IPS-18c (cell line): ENCODE results near the gene PI4KA.
"Not testable (repeated sequence)": the region's sequence is repeated elsewhere in the genome, so short reads cannot be mapped to it uniquely, and the experiment has no call there.

Experiments
- H3K4me3 ChIP-seq: 2 replicates; pipeline ENCODE4 v1.7.0; 2013; ENCODE audit warnings: low read depth, mild to moderate bottlenecking, low read length, moderate library complexity; ENCODE audit not compliant: insufficient read depth
- H3K9me3 ChIP-seq: one replicate; pipeline ENCODE4 v1.6.1; 2013; ENCODE audit warnings: mild to moderate bottlenecking, low read length, moderate library complexity; ENCODE audit not compliant: control insufficient read depth, insufficient read depth

Gene PI4KA

DNA sequence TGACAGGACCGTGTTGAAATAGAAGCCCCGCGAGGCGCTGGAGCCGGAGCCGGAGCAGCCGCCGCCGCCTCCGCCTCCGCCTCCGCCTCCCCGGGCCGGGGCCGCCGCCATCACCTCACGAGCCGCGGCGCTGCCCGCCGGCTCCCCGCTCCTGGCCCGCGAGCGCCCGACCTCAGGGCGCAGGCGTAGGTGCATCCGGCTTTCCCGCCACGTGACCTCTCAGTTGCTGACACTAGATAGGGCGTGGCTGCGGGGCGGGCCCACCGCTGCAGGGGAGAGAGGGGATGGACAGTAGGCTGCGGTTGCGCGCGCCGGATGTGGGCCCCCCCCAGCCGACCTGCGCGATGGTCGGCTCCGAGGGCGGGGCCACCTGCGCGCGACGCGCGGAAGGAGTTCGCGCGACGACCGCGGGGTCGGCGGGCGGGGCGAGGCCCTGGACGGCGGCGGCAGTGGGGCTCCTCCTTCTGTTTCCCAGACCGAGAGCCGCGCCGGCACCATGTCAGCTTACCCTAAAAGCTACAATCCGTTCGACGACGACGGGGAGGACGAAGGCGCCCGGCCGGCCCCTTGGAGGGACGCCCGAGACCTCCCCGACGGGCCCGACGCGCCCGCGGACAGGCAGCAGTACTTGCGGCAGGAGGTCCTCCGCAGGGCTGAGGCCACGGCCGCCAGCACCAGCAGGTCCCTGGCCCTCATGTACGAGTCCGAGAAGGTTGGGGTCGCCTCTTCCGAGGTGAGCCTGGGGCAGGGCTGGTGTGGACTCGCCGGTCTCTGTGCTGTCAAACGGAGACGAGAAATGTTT, at the start of gene PI4KA, which contains the start of gene SNAP29:
Gene PI4KA, minus strand, starts transcription at position 197 of the 802 bp plus-strand sequence. Its CDS starts 86 bp downstream, at position 111.
Gene SNAP29, plus strand, starts transcription at position 393 of the 802 bp plus-strand sequence. Its CDS starts 104 bp downstream, at position 497.
- Histone ChIP-seq H3K4me3 (peak within 1 kb of the TSS; percentile 91), H3K9me3 (no peaks in the 10 kb centered on the region)

DNA sequence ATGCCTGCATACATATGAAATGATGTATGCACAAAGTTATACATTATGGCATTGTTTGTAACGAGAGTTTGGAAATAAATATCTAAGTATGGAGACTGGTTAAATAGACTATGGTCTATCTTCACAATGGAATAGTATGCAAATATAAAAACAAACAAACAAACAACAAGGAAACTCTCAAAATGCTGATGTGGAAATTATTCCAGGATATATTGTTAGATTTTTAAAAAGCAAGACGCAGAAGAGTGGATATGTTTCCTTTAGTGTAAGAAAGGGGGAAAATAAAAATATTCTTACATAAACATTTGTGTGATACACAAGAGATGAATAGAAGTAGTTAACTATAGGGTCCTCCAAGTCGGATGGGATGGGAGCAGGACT, 47.8 kb upstream of the PI4KA start:
- no peaks in the 10 kb centered on the region for H3K9me3 ChIP-seq
- no peak overlapping the region for H3K4me3 ChIP-seq

DNA sequence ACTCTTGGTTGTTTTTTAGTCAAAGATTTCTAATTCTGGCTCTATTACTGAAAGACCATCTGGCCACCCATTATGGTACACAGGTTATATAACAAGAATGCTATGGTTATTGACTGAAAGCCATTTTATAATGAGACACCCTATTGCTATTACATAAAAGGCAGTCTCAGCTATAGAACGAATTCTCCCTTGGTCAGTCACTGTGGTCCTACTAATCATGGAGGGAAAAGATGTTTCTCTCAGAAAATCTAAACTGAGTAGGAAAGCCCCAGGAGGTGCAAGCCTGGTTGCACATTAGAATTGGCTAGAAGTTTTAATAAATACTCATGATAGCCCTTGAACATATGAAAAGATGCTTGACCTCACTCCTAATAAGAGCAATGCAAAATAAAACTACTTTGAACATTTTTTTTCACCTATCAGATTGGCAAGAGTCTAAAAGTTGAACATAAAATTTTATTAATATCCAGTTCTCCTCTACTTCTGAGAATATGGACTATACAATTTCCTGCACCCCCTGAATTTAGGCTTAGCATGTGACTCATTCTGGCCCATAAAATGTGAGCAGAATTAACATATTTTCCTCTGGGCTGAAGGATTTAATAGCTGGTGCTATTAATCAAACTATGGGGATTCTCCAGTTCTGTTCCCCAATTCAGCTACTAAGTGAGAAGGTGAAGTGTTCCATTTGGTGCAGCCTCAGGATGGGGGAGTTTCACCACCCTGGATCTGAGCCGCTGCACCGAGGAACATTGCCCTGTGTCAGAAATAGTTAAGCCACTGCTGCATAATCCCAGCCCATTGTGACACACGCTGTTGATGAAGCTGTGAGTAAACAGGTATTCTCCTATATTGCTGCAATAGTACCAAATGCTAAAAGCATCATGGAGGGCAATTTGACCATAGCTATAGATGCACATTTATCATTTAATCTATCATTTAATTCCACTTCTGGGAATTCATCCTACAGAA, 47.1 kb upstream of the PI4KA start:
- Histone ChIP-seq H3K4me3 (no peak overlapping the region), H3K9me3 (no peaks in the 10 kb centered on the region)

- no peaks in the 10 kb centered on the region for H3K9me3 ChIP-seq
Observed at GRCh38 chr22:20904980-20905355, 46.4 kb upstream of the PI4KA start.

DNA sequence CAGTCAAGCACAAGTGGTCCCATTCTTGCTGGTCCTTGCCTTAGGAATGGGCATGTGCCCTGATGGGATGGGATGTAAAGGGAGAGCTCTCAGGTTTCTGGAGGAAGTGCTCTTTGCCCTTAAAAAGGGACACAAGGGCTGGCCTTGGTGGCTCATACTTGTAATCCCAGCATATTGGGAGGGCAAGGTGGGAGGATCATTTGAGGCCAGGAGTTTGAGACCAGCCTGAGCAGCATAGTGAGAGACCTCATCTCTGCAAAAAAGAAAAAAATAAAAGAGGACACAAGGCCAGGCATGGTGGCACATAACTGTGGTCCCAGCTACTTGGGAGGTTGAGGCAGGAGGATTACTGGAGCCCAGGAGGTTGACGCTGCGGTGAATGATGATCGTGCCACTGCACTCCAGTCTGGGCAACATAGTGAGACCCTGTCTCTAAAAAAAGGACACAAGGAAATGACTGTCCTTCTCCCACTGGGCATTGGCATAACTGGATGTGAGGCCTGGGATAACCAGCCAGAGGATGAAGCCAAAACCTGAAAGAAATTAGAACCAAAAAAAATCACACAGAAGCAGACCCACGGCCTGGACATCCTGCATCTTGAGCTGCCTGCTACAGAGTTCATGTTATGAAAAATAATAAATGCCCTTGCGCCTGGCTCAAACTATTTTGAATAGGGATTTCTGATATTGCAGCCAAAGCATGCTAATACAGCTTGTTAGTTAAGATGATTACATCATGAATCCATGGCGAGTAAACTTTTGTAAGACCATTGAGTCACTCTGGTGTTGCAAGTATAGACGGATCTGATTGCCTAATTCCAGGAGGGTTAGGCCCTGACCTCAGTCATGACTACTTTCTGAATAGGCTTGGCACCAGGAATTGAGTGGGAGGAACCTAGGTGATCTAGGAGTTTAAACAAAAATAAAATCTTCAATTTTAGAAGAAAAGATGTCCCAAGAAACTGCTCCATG, 45.7 kb upstream of the PI4KA start:
- Histone ChIP-seq H3K9me3 (no peaks in the 10 kb centered on the region), H3K4me3 (no peak overlapping the region)

More at GRCh38 chr22:20904980-20905355, 46.4 kb upstream of the PI4KA start:
- no peak overlapping the region for H3K4me3 ChIP-seq

DNA sequence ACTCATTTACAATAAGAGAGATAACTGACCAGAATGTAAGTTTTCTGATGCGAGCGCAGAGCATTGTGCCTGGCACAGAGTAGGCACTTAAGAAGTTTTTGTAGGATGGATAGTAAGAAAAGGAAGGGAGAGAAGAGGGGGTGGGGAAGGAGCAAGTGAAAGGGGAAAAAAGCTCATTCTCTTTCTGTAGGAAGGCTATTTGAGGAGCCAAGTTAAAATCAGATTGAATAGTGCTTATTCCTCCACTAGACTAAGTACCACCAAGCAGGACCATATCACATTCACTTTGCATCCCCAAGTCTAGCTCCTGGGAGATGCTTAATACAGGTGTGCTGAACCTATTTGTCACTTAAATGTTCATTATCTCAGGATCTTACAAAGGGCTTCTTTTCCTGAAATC, 44.5 kb upstream of the PI4KA start:
- H3K9me3 ChIP-seq, result no peaks in the 10 kb centered on the region
- no peak overlapping the region for H3K4me3 ChIP-seq

DNA sequence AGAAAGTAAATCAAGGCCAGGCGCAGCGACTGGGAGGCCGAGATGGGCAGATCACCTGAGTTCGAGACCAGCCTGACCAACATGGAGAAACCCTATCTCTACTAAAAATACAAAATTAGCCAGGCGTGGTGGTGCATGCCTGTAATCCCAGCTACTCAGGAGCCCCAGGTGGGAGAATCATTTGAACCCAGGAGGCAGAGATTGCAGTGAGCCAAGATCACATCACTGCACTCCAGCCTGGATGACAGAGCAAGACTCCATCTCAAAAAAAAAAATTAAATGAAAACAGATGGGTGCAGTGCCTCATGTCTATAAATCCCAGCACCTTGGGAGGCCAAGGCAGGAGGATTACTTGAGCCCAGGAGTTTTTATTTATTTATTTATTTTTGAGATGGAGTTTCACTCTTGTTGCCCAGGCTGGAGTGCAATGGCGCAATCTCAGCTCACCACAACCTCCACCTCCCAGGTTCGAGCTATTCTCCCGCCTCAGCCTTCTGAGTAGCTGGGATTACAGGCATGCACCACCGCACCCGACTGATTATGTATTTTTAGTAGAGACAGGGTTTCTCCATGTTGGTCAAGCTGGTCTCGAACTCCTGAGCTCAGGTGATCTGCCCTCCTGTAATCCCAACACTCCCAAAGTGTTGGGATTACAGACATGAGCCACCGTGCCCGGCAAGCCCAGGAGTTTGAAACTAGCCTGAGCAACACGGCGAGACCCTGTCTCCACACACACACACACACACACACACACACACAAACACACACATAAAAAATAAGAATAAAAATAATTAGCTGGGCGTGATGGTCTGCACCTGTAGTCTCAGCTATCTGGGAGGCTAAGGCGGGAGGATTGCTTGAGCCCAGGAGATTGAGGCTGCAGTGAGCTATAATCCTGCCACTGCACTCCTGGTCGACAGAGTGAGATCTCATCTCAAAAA, 42.8 kb upstream of the PI4KA start:
- not testable (repeated sequence) for H3K9me3 ChIP-seq, H3K4me3 ChIP-seq

GRCh38 chr22:20899827-20900423, 41.3 kb upstream of the PI4KA start:
- H3K9me3 ChIP-seq, result no peaks in the 10 kb centered on the region
- H3K4me3 ChIP-seq, result no peak overlapping the region

DNA sequence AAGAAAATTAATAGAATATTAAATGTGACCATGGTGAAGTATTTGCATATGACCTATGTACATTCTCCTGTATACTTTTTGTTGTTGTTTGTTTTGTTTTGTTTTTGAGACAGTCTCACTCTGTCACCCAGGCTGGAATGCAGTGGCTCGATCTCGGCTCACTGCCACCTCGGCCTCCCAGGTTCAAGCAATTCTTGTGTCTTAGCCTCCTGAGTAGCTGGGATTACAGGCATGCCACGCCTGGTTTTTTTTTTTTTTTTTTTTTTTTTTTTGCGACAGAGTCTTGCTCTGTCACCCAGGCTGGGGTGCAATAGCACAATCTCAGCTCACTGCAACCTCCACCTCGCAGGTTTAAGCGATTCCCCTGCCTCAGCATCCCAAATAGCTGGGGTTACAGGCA, 39.1 kb upstream of the PI4KA start:
- H3K4me3 ChIP-seq, result not testable (repeated sequence)

GRCh38 chr22:20890975-20891374, 32.4 kb upstream of the PI4KA start:
- H3K4me3 ChIP-seq, result no peak overlapping the region

More for the DNA sequence above, 39.1 kb upstream of the PI4KA start:
- H3K9me3 ChIP-seq, result not testable (repeated sequence)

DNA sequence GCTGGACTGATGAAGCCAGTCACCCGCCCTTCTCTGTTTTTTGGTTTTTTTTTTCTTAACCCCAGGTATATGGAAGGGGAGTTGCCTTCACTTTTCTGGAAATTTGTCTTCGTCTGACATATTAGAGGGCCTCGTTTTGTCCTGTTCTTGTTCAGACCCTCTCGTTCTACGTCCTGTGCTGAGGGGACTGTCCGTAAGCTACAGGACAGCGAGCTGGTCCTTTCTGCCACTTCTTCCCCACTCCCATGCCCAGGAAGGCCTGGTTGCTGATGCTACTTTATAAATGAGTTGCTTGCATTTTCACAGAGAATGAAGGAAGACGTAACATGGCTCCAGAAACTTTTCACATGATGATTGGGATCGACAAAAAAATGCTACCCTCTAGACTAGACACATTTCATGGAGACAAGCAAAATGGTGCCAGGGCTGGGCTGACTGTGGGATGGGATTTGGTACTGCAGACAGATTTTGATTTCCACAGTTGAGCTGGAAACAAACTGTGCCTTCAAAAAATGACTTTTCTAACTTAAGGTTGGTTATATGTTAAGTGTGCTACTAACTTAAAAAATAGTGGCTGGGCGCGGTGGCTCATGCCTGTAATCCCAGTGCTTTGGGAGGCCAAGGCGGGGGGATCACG, 31.4 kb upstream of the PI4KA start:
- H3K9me3 ChIP-seq, result peaks cover 2% of the 10 kb centered on the region
- no peak overlapping the region for H3K4me3 ChIP-seq

More at GRCh38 chr22:20890975-20891374, 32.4 kb upstream of the PI4KA start:
- H3K9me3 ChIP-seq, result peaks cover 2% of the 10 kb centered on the region

DNA sequence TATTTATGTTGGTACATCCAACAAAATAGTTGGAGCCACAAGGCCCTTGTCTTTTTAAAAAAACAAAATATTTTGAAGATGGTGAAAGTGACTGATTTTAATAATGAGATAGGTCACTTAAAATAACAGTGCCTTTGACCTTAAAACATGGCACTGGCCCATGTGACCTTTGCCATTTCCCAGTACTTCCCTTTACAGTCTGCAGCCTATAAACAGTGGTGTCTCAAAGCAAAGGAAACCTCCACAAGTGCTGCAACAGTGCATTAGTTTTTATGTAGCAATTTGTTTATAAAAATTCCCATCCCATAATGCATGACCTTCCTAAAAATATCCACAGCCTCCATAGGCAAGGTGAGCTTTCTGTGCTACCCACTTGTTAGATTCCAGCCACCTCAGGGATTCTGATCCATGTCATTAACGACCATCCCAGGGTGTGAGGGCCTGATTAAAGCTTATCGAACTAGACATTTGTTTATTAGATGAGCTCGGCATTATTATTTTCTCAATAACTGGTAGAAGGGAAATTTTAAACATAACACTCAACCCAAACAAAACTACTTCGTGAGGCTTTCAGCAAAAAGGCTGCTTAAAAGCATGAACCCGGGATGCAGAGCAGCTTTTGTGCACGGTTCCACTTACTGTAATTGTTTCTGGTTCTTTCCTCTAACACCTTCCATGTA, 30.6 kb upstream of the PI4KA start:
- Histone ChIP-seq H3K4me3 (no peak overlapping the region), H3K9me3 (peaks cover 2% of the 10 kb centered on the region)

- H3K4me3 ChIP-seq, result no peak overlapping the region
- peaks cover 2% of the 10 kb centered on the region for H3K9me3 ChIP-seq
Observed at GRCh38 chr22:20887375-20887774, 28.8 kb upstream of the PI4KA start.

- Histone ChIP-seq H3K9me3 (peaks cover 2% of the 10 kb centered on the region), H3K4me3 (no peak overlapping the region)
Observed at GRCh38 chr22:20885557-20886323, 27.1 kb upstream of the PI4KA start.
